ENCODE measurements around the gene LEKR1. TPM values are rescaled to one million over a fixed set of nuclear protein-coding genes. Genes with fewer than 3 reads are reported as not detected.

The LEKR1 gene
- total RNA-seq, 1 donor = 0.81 TPM

- DNase-seq (ENCODE audit: low read depth) = peak; percentile 86
- no peak overlapping the region for H3K4me3 ChIP-seq (ENCODE audit: low read depth, low read length)
- no peak for TF ChIP-seq CTCF (IDR thresholded peaks at IDR 0.05; ENCODE audit: insufficient read depth, low read length)
Measured at GRCh38 chr3:156787926-156788663, 38.1 kb upstream of the LEKR1 start.

- no peak for TF ChIP-seq CTCF (IDR thresholded peaks at IDR 0.05; ENCODE audit: insufficient read depth, low read length)
- H3K4me3 ChIP-seq (ENCODE audit: low read depth, low read length) = no peak overlapping the region
- DNase-seq (ENCODE audit: low read depth) = peak; percentile 26
Measured at GRCh38 chr3:156788846-156789245, 37.3 kb upstream of the LEKR1 start.

GRCh38 chr3:156790156-156790555, 36.0 kb upstream of the LEKR1 start:
- TF ChIP-seq CTCF (IDR thresholded peaks at IDR 0.05; ENCODE audit: insufficient read depth, low read length) = no peak
- H3K4me3 ChIP-seq (ENCODE audit: low read depth, low read length) = no peak overlapping the region
- DNase-seq (ENCODE audit: low read depth) = peak; percentile 72

GRCh38 chr3:156792114-156792513, 34.0 kb upstream of the LEKR1 start:
- peak; percentile 59 for DNase-seq (ENCODE audit: low read depth)
- no peak for TF ChIP-seq CTCF (IDR thresholded peaks at IDR 0.05; ENCODE audit: insufficient read depth, low read length)

GRCh38 chr3:156792536-156792935, 33.6 kb upstream of the LEKR1 start:
- no peak for TF ChIP-seq CTCF (IDR thresholded peaks at IDR 0.05; ENCODE audit: insufficient read depth, low read length)
- no peak for DNase-seq (ENCODE audit: low read depth)
- H3K4me3 ChIP-seq (ENCODE audit: low read depth, low read length) = no peak overlapping the region

More at GRCh38 chr3:156792114-156792513, 34.0 kb upstream of the LEKR1 start:
- H3K4me3 ChIP-seq (ENCODE audit: low read depth, low read length) = no peak overlapping the region

GRCh38 chr3:156792945-156793344, 33.2 kb upstream of the LEKR1 start:
- DNase-seq (ENCODE audit: low read depth) = no peak
- no peak for TF ChIP-seq CTCF (IDR thresholded peaks at IDR 0.05; ENCODE audit: insufficient read depth, low read length)
- no peak overlapping the region for H3K4me3 ChIP-seq (ENCODE audit: low read depth, low read length)

- DNase-seq (ENCODE audit: low read depth) = no peak
- TF ChIP-seq CTCF (IDR thresholded peaks at IDR 0.05; ENCODE audit: insufficient read depth, low read length) = no peak
- no peak overlapping the region for H3K4me3 ChIP-seq (ENCODE audit: low read depth, low read length)
Measured at GRCh38 chr3:156793400-156793799, 32.8 kb upstream of the LEKR1 start.
